Sigmoid colon (tissue), 7 donors: ENCODE results near the gene MAST4. TPM values are rescaled to one million over a fixed set of nuclear protein-coding genes. Genes with fewer than 3 reads are reported as not detected.

Experiments
- DNase-seq: peaks from one replicate; pipeline ENCODE4 v3.0.0-alpha.2; 2019
- H3K27ac ChIP-seq, 4 donors: fragments of 200-600 bp; sonication (generic); one replicate each; pipeline ENCODE4 v1.5.1; 2016 to 2019; ENCODE audit warnings: mild to moderate bottlenecking in 1 of 4
- H3K27me3 ChIP-seq, 3 donors: fragments of 200-600 bp; sonication (generic); one replicate each; pipeline ENCODE4 v1.5.1; 2019; ENCODE audit warnings: mild to moderate bottlenecking in 1 of 3
- H3K36me3 ChIP-seq, 4 donors: fragments of 200-600 bp; sonication (generic); one replicate each; pipeline ENCODE4 v1.5.1; 2016 to 2019
- H3K4me1 ChIP-seq, 4 donors: fragments of 200-600 bp; sonication (generic); one replicate each; pipeline ENCODE4 v1.5.1; 2017 to 2019
- H3K4me3 ChIP-seq, 4 donors: fragments of 200-600 bp; sonication (generic); one replicate each; pipeline ENCODE4 v1.5.1; 2017 to 2019; ENCODE audit warnings: mild to moderate bottlenecking in 2 of 4, moderate library complexity in 1 of 4
- H3K9me3 ChIP-seq, 4 donors: fragments of 200-600 bp in 3 of 4; sonication (generic) in 3 of 4; one replicate each; pipeline versions ENCODE4 v1.5.1 to v1.6.1; 2013 to 2019
- CTCF ChIP-seq, 4 experiments: fragments of 450-650 bp in 3 of 4; fragments of 200-600 bp in 1 of 4; IDR thresholded peaks; one replicate each; pipeline ENCODE4 v1.5.1; 2016 to 2019; ENCODE audit warnings: antibody characterized with exemption in 4 of 4, mild to moderate bottlenecking in 3 of 4, moderate library complexity in 2 of 4
- EP300 ChIP-seq, 4 donors: sonication (generic); formaldehyde crosslinking; IDR thresholded peaks; one replicate each; pipeline ENCODE4 v1.6.1; 2017; ENCODE audit warnings: antibody characterized with exemption in 4 of 4
- POLR2A ChIP-seq, 2 donors: fragments of 450-650 bp; IDR thresholded peaks; one replicate each; pipeline ENCODE4 v1.6.1; 2016; ENCODE audit warnings: antibody characterized with exemption in 2 of 2, mild to moderate bottlenecking in 2 of 2, moderate library complexity in 2 of 2
- POLR2AphosphoS5 ChIP-seq, 4 donors: sonication (generic); formaldehyde crosslinking; IDR thresholded peaks; one replicate each; pipeline ENCODE4 v1.6.1; 2017; ENCODE audit warnings: antibody characterized with exemption in 4 of 4
- WGBS, 2 donors: extraction: QIAGEN DNeasy Blood & Tissue Kit; methylation state at CpG; one replicate each; pipeline ENCODE4 v1.1.7; 2013; 5-methylcytosine and 5-hydroxymethylcytosine counted together
- intact Hi-C: fragments of 100-400 bp; cut with DNase I; formaldehyde crosslinking; loops from one replicate; pipeline ENCODE4 v1.15.1; 2023
- polyA plus RNA-seq, 3 donors: library from polyadenylated mRNA; stranded (reverse); fragments of 200-250 nt; gene quantifications; one replicate each; pipeline ENCODE4 v1.2.3, GENCODE V29; 2013
- total RNA-seq, 4 donors: library from RNA; depleted of rRNA; stranded (reverse); fragments of >200 nt; gene quantifications; one replicate each; pipeline ENCODE4 v1.1.0, GENCODE V29; 2016
- donor health status: healthy with polysubstance abuse.
- donor health status: Bipolar disorder and iron deficiency.
- donor health status: healthy.

Gene MAST4
- total and polyA plus RNA-seq, 7 donors: 1.6 to 30.7 (median 15.7) TPM

- no peaks in the 10 kb centered on the region for H3K4me1 ChIP-seq
Measured at GRCh38 chr5:66849803-66850202, 253.6 kb downstream of the MAST4 start.

GRCh38 chr5:66850354-66851075 is 254.3 kb downstream of the MAST4 start:
- no peak for TF ChIP-seq CTCF (IDR thresholded peaks at IDR 0.05)
- TF ChIP-seq POLR2A (IDR thresholded peaks at IDR 0.05): no peak
- no peak for TF ChIP-seq EP300 (IDR thresholded peaks at IDR 0.05)
- TF ChIP-seq POLR2AphosphoS5 (IDR thresholded peaks at IDR 0.05): no peak
- Histone ChIP-seq H3K36me3 (no peaks in the 10 kb centered on the region), H3K4me3 (no peak overlapping the region), H3K9me3 (no peaks in the 10 kb centered on the region), H3K4me1 (no peaks in the 10 kb centered on the region), H3K27ac (no peak overlapping the region), H3K27me3 (no peaks in the 10 kb centered on the region)
- intact Hi-C loops: no loop called here
- WGBS, 2 donors: 81 to 91% methylated on average over 5 of the region's 5 CpGs
- DNase-seq: no peak

More at GRCh38 chr5:66849803-66850202, 253.6 kb downstream of the MAST4 start:
- WGBS, 2 donors: 85 to 92% methylated on average over 1 of the region's 1 CpG
- Histone ChIP-seq H3K27ac (no peak overlapping the region), H3K27me3 (no peaks in the 10 kb centered on the region), H3K4me3 (no peak overlapping the region), H3K9me3 (no peaks in the 10 kb centered on the region), H3K36me3 (no peaks in the 10 kb centered on the region)
- no peak for DNase-seq
- TF ChIP-seq POLR2AphosphoS5 (IDR thresholded peaks at IDR 0.05): no peak
- TF ChIP-seq POLR2A (IDR thresholded peaks at IDR 0.05): no peak
- TF ChIP-seq CTCF (IDR thresholded peaks at IDR 0.05): no peak
- no peak for TF ChIP-seq EP300 (IDR thresholded peaks at IDR 0.05)
- intact Hi-C loops: no loop called here

- 80 to 89% methylated on average over 2 of the region's 2 CpGs for WGBS, 2 donors
- no peaks in the 10 kb centered on the region for H3K36me3 ChIP-seq
- H3K4me1 ChIP-seq: no peaks in the 10 kb centered on the region
- no peak overlapping the region for H3K27ac ChIP-seq
- H3K4me3 ChIP-seq: no peak overlapping the region
- H3K27me3 ChIP-seq: no peaks in the 10 kb centered on the region
- H3K9me3 ChIP-seq: no peaks in the 10 kb centered on the region
- intact Hi-C loops: no loop called here
- DNase-seq: no peak
- TF ChIP-seq POLR2AphosphoS5 (IDR thresholded peaks at IDR 0.05) (no peak), POLR2A (IDR thresholded peaks at IDR 0.05) (no peak), EP300 (IDR thresholded peaks at IDR 0.05) (no peak), CTCF (IDR thresholded peaks at IDR 0.05) (no peak)
Measured at GRCh38 chr5:66851306-66851705, 255.1 kb downstream of the MAST4 start.

GRCh38 chr5:66854416-66854815 is 258.2 kb downstream of the MAST4 start:
- H3K36me3 ChIP-seq: no peaks in the 10 kb centered on the region
- H3K4me3 ChIP-seq: no peak overlapping the region
- no peaks in the 10 kb centered on the region for H3K27me3 ChIP-seq
- intact Hi-C loops: no loop called here
- no peak overlapping the region for H3K27ac ChIP-seq
- DNase-seq: no peak
- whole genome bisulfite sequencing, 2 donors: 91 to 93% methylated on average over 4 of the region's 4 CpGs
- no peaks in the 10 kb centered on the region for H3K4me1 ChIP-seq
- TF ChIP-seq POLR2AphosphoS5 (IDR thresholded peaks at IDR 0.05): no peak
- TF ChIP-seq EP300 (IDR thresholded peaks at IDR 0.05): no peak
- TF ChIP-seq CTCF (IDR thresholded peaks at IDR 0.05): no peak
- TF ChIP-seq POLR2A (IDR thresholded peaks at IDR 0.05): no peak
- H3K9me3 ChIP-seq: no peaks in the 10 kb centered on the region
